RWPE2 (cell line): Measurements from ENCODE around the gene RMDN2.

Experiments used
- ATAC-seq: fragments of 200-7000 bp; cut with Tn5 transposase; 3 replicates; pipeline ENCODE4 v1.9.1; 2021; ENCODE audit warnings: low read depth
- DNase-seq: peaks from one replicate; pipeline ENCODE4 v3.0.0-alpha.2; 2020; ENCODE audit warnings: low spot score
- H3K27ac ChIP-seq: fragments of 450-650 bp; 2 replicates; pipeline ENCODE4 v1.5.1; 2017; ENCODE audit warnings: mild to moderate bottlenecking; ENCODE audit not compliant: poor library complexity, severe bottlenecking
- H3K27me3 ChIP-seq: fragments of 250-450 bp; sonication (Bioruptor Pico); 2 replicates; pipeline ENCODE4 v1.5.1; 2021; ENCODE audit warnings: mild to moderate bottlenecking, moderate library complexity; ENCODE audit not compliant: insufficient read depth, poor library complexity, severe bottlenecking
- H3K36me3 ChIP-seq: fragments of 250-450 bp; sonication (Bioruptor Pico); 2 replicates; pipeline ENCODE4 v1.5.1; 2020; ENCODE audit warnings: low read depth, mild to moderate bottlenecking, moderate library complexity
- H3K4me1 ChIP-seq: fragments of 250-450 bp; sonication (Bioruptor Pico); 2 replicates; pipeline ENCODE4 v1.5.1; 2021; ENCODE audit warnings: mild to moderate bottlenecking, moderate library complexity; ENCODE audit not compliant: insufficient read depth, poor library complexity, severe bottlenecking
- H3K4me3 ChIP-seq: fragments of 250-450 bp; sonication (Bioruptor Pico); 2 replicates; pipeline ENCODE4 v1.5.1; 2021; ENCODE audit warnings: mild to moderate bottlenecking, moderate library complexity; ENCODE audit not compliant: severe bottlenecking
- H3K9me3 ChIP-seq: fragments of 250-450 bp; sonication (Bioruptor Pico); 2 replicates; pipeline ENCODE4 v1.5.1; 2021; ENCODE audit warnings: mild to moderate bottlenecking, moderate library complexity; ENCODE audit not compliant: severe bottlenecking
- TF ChIP-seq, protein P1 (sequence below): fragments of 450-650 bp; IDR thresholded peaks from one replicate; pipeline ENCODE4 v1.5.1; 2017; ENCODE audit warnings: mild to moderate bottlenecking, moderate library complexity; ENCODE audit not compliant: poor library complexity, severe bottlenecking

RMDN2 gene

DNA sequence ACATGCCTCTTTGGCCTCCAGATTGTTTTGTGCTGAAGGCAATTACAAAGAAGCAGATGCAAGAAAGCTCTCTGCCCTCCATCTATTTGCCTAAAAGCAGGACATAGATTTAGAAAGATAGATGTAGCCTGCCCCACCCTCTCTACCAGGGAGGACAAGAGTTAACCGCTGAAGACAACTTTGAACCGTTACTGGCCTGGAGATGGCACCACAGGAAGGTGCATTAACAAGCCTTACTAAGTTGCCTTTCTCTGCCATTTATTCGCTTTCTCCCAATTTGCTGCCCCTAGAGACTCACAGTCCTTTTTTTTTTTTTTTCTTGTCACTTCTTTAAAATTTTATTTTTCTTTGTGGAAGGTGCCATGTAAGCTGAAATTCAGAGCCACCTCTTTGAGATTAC lies 28.8 kb upstream of the RMDN2 start:
- H3K4me1 ChIP-seq: no peaks in the 10 kb centered on the region
- ATAC-seq: no peak
- no peak overlapping the region for H3K4me3 ChIP-seq
- H3K27me3 ChIP-seq: no peaks in the 10 kb centered on the region
- TF ChIP-seq, protein P1, sequence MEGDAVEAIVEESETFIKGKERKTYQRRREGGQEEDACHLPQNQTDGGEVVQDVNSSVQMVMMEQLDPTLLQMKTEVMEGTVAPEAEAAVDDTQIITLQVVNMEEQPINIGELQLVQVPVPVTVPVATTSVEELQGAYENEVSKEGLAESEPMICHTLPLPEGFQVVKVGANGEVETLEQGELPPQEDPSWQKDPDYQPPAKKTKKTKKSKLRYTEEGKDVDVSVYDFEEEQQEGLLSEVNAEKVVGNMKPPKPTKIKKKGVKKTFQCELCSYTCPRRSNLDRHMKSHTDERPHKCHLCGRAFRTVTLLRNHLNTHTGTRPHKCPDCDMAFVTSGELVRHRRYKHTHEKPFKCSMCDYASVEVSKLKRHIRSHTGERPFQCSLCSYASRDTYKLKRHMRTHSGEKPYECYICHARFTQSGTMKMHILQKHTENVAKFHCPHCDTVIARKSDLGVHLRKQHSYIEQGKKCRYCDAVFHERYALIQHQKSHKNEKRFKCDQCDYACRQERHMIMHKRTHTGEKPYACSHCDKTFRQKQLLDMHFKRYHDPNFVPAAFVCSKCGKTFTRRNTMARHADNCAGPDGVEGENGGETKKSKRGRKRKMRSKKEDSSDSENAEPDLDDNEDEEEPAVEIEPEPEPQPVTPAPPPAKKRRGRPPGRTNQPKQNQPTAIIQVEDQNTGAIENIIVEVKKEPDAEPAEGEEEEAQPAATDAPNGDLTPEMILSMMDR: peak; percentile 16
- no peak overlapping the region for H3K27ac ChIP-seq
- H3K9me3 ChIP-seq: no peaks in the 10 kb centered on the region
- no peak for DNase-seq
- no peaks in the 10 kb centered on the region for H3K36me3 ChIP-seq

DNA sequence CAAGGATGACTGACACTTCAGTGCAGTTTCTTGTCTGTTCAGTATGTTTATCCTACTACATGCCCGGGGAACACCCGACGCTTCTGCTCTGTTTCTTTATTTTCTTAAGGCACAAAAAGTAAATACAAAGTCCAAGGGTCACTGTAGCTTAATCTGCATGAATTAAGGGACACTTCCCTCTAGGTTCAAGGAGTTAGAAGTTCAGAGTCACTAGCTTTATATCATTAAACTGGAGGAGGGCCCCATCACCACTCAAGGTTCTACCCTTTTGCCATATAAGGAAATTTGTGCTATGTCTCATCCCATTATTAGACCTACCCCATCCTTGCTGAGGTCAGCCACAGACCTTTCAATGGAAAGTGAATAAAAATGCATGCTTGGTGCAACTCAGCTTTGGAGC lies 27.6 kb upstream of the RMDN2 start:
- Histone ChIP-seq H3K9me3 (no peaks in the 10 kb centered on the region), H3K27ac (no peak overlapping the region), H3K36me3 (no peaks in the 10 kb centered on the region), H3K27me3 (no peaks in the 10 kb centered on the region), H3K4me3 (no peak overlapping the region), H3K4me1 (no peaks in the 10 kb centered on the region)
- DNase-seq: no peak
- no peak for ATAC-seq
- TF ChIP-seq, protein P1: no peak

DNA sequence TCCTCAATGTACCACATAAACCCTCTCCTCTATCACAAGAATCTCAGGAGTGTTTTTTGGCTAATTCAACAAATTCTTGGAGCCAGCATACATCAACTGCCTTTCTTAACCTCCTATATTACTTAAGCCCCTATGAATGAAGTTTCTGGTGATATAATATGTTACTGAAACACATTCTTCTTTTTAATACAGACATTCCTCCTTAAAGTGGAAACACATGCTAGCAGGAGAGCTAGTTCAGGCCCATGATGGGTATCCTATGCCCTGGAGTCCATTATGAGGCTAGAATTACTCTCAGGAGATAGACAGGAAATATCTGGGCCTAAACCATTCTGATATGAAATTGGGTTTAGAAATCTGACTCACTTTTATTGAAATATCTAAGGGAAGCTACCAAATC lies 26.6 kb upstream of the RMDN2 start:
- TF ChIP-seq, protein P1: no peak
- Histone ChIP-seq H3K27me3 (no peaks in the 10 kb centered on the region), H3K36me3 (no peaks in the 10 kb centered on the region), H3K4me3 (no peak overlapping the region), H3K4me1 (no peaks in the 10 kb centered on the region), H3K9me3 (no peaks in the 10 kb centered on the region), H3K27ac (no peak overlapping the region)
- DNase-seq (no peak), ATAC-seq (no peak)

DNA sequence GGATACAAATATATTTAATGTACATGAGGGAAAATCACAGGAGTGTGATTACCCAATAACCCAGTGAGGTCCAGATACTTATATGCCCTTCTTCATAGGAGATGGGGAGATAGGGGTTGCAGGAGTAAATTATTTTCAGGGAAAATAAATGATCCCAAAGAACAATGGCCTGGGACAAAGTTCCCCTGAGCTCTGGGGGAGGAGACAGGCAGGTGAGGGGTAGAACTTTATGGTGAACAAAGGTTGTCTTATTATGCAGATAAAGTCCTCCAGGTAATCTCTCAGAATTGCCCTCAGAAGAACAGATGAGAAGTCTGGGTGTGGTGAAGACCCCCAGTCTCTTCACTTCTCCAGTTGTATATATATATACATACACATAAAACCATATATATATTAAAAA lies 22.1 kb upstream of the RMDN2 start:
- H3K9me3 ChIP-seq: no peaks in the 10 kb centered on the region
- no peaks in the 10 kb centered on the region for H3K4me1 ChIP-seq
- H3K4me3 ChIP-seq: no peak overlapping the region
- H3K27ac ChIP-seq: no peak overlapping the region
- DNase-seq: no peak
- H3K36me3 ChIP-seq: no peaks in the 10 kb centered on the region
- no peak for ATAC-seq
- TF ChIP-seq, protein P1: no peak
- no peaks in the 10 kb centered on the region for H3K27me3 ChIP-seq

DNA sequence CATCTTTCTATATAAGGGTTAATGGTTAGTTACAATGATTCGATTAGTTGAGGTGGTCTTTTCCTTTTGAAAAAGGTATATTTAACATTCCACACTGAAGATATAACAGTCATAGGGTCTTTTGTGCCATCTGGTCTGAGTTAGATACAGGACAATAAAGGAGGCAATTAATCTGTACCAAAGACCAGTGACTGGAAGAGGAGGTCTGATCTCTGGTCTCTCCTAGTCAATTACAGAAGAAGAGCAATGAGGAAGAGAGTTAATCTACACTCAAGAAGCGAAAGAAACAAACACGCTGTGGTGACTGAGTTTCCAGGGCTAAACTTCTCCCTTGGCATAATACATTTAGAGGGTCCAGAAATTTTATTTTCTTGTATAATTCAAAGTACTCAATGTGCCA lies 20.7 kb upstream of the RMDN2 start:
- Histone ChIP-seq H3K4me1 (no peaks in the 10 kb centered on the region), H3K9me3 (no peaks in the 10 kb centered on the region), H3K36me3 (no peaks in the 10 kb centered on the region; the same call in 1 of the 2 replicates), H3K27ac (no peak overlapping the region), H3K4me3 (no peak overlapping the region), H3K27me3 (no peaks in the 10 kb centered on the region)
- DNase-seq (no peak), ATAC-seq (no peak)
- TF ChIP-seq, protein P1: no peak
